Eye (tissue), 1 donor: ENCODE data around the gene STC2.
"Not testable (repeated sequence)": the region's sequence is repeated elsewhere in the genome, so short reads cannot be mapped to it uniquely, and the experiment has no call there.

Source experiments
- DNase-seq: peaks from one replicate; pipeline ENCODE4 v3.0.0-alpha.2; 2015

Gene STC2

DNA sequence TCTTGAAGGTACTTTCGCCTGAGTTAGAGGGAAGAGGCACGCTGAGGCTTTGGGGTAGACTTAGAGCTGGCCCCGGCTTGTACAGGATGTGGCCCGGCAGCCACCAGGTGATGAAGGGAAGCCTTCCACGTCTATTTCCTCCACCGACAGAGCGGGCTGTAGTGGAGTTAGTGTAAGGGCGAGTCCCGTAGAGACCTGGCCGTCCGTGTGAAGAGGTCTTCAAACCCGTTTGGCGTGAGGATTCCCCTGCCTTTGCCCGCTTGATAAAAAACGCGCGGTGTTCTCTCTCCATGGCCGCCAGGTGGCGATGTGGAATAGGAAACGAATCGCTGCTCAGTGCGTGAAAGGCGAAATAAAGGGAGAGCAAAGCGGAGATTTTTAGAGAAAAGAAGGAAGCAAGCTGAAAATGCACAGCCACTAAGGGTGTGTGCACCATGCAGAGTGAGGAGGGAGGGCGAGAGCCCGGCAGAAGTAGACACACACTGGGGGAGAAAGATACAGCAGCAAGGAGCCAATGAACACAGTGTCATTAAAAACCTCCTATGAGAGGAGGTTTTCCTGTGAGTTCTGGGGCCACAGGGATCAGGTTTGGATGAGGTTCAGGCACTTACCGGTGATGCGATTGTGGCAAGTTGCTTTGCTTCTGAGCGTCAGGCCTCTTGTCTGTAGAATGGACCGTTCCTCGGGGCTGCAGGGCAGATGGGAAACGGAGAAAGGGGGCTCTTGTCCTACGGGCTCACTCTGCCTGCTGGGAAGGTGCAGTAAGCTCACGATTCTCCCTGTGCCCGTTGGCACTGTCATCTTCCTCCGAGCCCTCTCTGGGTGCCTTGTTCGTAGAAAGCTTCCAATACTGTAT lies 34.2 kb downstream of the STC2 start:
- peak; percentile 95 for DNase-seq

GRCh38 chr5:173291722-173292658 lies 36.2 kb downstream of the STC2 start:
- no peak for DNase-seq

DNA sequence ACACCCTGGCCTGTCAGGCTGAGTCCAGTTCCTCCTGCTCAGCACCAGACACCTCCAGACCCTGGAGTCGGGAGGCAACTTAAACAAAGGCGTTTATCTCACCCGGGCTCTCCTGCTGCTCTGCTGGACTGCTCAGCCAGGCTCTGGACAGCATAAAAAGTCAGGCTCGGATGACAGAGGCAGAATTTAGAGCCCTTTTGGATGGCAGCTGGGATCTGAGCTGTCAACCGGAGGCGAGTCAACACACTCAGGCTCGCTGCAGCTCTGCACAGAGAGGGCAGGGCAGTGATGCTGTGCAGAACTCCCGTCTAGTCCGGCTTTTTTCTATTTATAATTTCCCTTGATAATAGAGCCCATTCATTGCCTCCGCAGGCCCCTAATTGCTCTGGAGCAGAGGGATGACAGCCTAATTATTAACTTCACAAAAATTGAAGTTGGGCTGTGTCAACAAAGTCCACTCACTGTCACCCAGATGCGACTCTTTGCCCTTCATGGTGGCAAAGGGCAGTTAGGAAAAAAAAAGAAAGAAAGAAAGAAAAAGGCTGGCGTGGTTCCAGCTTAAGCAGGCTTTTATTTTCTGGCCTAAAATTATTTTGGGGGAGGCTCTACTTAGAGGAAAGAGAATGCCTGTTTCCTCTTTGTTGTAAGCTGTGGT lies 37.6 kb downstream of the STC2 start:
- peak; percentile 61 for DNase-seq

GRCh38 chr5:173289372-173289771 lies 38.8 kb downstream of the STC2 start:
- no peak for DNase-seq

DNA sequence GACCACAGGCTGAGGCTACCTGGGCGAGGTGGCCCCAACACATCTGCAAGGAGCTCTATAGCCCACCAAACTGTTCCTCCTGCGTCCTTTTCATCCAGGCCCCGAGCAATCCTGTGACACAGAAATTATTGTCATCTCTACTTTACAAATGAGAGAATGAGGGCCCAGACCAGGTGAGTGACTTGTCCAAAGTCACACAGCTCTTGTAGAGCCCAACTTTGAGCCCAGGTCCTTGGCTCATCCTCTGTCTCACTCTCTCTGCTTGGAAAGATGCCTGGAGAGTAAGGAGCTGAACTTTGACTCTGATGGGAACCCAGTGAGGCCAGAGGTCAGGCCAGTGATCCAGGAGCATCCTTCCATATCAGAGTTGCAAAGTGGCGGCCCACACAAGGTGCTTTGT lies 39.6 kb downstream of the STC2 start:
- no peak for DNase-seq

DNA sequence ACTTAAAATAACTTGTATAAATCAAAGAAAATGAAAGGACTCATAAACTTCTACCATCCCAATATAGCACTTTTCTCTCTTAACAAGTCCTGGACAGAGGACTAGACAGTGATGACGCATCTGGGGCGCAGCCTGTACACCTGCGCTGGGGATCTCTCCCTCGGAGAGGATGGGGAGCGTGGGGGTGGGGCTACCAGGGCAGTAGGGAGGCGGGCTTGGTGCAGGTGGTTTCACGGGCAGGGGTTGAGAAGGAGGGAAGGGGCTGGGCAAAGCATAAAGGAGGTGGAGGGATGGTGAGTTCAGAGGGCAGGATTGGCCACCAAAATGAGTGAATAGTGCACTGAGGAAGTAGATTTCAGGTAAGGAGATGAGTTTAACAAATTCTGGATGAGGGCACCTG lies 41.1 kb downstream of the STC2 start:
- DNase-seq: no peak

DNA sequence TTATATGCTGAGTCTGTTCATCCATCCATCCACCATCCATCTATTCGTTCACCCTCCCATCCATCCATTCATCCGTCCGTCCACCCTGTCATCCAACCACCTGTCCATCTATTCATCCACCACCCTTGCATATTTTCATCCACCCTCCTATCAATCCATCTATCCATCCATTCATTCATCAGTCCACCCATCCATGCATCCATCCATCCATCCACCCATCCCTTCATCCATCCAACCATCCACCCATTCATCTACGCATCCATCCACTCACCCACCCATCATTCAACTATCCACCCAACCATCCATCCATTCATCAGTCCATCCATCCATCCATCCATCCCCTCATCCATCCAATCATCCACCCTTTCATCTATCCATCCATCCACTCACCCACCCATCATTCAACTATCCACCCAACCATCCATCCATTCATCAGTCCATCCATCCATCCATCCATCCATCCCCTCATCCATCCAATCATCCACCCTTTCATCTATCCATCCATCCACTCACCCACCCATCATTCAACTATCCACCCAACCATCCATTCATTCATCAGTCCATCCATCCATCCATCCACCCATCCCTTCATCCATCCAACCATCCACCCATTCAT lies 43.8 kb downstream of the STC2 start:
- DNase-seq: not testable (repeated sequence)

GRCh38 chr5:173283318-173284288 lies 44.6 kb downstream of the STC2 start:
- DNase-seq: peak; percentile 80

DNA sequence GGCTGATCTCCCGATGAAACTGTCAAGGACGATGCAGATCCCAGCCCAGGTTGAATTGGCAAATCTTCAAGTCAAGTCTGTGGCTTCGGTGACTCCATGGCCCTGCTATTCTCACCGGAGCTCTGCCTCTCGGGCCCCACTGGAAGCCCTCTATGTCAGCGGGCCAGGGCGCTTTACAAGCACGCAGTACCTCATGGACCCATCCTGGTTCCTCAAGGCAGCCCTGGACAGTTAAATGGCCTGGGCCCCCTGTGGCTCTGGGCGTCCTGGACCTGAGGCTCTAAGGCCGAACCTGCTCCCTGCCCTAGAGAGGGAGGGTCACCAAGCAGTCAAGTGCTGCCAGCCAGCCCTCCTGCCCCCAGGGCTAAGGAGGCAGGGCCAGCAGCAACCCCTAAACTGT lies 45.3 kb downstream of the STC2 start:
- no peak for DNase-seq

- no peak for DNase-seq
Measured at GRCh38 chr5:173281910-173282309, 46.3 kb downstream of the STC2 start.

DNA sequence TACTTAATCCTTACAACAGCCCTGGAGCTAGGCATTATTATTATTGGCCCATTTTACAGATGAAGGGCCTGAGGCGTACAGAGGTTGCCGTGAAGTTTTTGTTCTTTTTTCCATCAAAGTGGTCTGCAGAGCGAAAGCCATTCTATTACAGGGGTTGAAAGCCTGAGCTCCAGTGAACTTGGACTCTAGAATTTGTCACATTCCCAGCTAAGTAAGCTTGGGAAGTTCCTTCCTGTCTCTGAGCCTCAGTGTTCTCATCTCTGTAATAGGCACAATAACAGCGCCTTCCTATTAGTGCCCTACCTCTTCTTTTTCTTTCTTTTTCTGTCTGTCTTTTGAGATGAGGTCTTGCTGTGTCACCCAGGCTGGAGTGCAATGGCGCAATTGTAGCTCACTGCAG lies 49.0 kb downstream of the STC2 start:
- DNase-seq: no peak

GRCh38 chr5:173278641-173279040 lies 49.6 kb downstream of the STC2 start:
- no peak for DNase-seq

GRCh38 chr5:173278172-173278571 lies 50.0 kb downstream of the STC2 start:
- DNase-seq: no peak

- no peak for DNase-seq
Measured at GRCh38 chr5:173274771-173275170, 53.4 kb downstream of the STC2 start.

GRCh38 chr5:173271419-173271818 lies 56.8 kb downstream of the STC2 start:
- no peak for DNase-seq

DNA sequence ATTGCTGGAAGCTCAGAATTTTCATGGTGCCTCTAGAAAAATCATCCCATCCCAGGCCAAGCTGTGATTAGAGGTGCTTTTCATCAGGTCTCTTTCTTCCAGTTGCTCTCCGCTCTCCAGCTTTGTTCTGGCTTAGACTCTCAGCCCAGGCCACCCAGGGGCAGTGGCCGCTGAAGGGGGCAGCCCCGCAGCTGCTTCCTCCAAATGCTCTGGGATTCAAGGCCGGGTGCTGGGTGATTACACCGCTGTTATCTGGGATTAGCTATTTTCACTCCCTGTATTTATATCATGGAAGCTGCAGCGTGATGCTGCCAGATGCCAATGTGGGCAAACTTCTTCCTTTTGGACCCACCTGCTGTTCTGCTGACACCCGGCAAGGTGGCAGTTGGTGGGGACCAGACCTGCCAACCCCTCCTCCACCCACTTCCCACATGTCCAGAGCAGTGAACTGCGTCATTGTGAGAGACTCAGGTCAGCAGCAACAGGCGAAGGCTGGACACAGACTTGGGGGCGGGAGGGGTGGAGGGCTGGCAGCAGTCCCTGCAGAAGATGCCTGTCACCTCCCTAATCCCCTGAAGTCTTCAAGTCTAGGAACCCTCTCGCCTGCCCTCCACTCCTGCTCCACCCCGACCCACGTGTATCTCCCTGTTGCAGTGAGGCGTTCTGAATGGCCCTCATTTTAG lies 59.3 kb downstream of the STC2 start:
- peak; percentile 33 for DNase-seq

GRCh38 chr5:173265433-173265832 lies 62.8 kb downstream of the STC2 start:
- no peak for DNase-seq
